Measurements from ENCODE around the gene SLC12A7.

SLC12A7 gene

DNA sequence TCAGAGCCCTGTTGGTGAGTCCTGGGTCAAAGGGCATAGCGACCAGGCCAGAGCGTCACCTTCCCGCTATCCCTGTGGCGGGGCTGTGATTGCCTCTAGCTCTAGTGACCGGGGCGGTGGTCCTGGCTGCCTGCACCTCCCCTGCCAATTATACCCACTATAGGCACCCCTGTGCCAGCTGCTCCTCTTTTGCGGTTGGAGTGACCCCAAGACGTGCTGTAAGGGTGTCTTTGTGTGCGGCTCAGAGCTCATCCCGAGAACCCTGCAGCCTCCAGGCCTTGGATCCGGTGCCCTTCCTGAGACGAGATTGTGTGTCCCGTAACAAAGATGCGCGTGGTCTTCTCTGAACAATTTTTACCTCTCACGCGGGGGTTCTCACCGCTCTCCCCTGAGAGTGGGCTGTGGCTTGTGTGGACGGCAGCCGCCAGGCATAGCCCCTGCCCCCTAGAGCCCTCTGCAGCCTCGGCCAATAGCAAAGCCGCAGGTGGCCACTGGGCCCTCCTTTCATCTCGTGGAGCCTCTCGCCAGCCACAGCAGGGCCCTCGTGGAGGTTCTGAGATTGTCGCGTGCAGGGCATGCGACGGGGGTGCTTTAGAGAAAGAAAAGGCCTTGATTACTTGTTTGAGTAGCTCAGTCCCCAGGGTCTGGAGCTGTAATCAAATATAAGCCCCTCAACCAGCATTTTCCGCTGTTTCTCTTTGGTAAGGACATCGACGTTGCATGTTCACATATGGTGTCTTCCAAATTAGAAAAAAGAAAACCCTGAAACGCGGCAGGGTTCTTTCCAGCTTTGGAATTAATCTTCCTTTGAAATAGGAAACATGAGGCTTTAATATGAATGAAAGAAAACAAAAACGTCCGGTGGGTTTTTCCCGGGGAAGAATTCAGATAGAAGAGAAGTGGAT is 92.6 kb downstream of the SLC12A7 start:
- no peak for DNase-seq (ENCODE audit: low read depth in 2 of 2)

DNA sequence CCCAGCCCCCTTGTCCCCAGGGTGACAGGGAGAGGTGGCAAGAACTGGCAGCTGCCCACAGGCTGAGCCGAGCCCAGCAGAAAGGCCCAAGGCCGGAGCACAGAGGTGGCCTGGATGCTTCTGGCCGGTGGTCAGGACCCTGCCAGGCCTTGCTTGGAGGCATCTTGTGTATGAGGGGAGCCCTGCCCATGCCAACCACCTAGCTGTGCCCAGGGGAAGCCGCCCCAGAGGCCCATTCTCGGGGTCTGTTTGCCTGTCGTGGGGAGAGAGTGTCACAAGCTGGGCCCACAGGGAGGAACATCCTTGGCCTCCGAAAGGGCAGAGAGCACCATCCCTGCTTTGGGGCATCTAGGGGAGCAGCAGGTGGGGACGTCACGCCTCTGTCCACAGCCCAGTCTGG is 93.3 kb downstream of the SLC12A7 start:
- DNase-seq (ENCODE audit: low read depth in 2 of 2): no peak

DNA sequence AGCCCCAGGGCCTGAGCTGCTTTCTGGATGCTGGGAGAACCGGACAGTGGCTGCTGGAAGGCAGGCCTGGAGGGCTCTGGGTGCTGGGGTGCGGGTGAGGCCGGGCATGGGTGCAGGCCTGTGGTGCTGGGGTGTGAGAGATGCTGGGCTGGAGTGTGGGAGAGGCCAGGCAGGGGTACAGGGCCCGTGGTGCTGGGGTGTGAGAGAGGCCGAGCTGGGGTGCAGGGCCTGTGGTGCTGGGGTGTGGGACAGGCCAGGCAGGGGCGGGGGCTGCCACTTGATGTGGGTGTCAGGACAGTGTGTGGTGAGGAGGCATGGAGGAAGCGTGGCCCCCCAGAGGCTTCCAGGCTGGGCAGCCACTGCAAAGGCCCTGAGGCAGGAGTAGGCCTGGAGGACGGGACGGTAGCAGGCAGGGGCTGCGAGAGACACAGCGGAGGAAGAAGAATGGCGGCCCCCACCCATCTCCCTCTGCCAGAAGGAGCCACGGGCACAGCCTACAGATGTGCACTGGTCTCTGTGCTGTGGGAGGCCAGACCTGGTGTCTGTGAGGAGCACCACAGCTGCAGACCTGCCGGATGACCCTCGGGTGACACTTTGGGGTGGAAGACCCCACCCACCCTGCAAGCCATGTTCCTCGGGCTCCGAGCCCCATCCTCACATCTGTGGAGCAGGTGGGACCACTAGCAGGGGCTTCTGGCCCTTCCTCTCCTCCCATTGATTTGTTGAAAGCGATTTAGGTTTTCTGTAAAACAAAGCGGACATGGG is 94.0 kb downstream of the SLC12A7 start:
- DNase-seq (ENCODE audit: low read depth in 2 of 2): no peak

DNA sequence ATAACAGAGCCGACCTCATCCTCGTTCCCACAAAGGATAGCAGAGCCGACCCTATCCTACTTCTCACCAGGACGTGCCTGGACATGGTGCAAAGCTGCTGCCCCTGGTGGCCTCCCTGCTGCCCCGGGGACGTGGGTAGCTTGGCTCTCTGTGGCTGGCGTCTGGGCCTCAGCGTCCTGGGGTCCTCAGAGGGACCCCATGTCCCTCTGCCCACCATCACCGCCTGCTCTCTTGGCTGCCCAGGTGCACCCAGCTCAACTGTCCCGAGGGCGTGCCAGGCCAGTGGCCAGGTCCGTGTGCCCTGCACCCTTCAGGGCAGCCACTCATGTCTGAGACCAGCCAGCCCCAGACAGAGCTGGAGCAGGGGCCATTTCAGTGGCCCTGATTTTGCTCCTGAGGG is 94.8 kb downstream of the SLC12A7 start:
- DNase-seq (ENCODE audit: low read depth in 2 of 2): no peak

DNA sequence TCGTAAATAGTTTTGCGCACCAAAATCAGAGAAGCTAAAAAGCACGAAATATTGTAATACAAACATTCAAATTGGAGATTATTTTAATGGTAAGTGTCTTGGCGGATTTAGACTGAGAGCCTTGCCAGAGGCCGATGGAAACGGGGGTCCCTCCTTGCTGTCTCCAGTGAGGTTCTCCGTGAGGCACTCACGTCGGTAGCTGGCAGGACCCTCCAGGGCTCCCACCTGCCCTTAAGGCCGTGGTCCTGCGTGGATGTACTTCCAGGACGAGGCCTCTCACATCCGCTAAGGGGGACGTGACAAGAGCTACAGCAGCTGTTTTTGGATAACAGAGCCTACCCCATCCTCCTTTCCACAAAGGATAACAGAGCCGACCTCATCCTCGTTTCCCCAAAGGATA is 95.4 kb downstream of the SLC12A7 start:
- DNase-seq (ENCODE audit: low read depth in 2 of 2): no peak

DNA sequence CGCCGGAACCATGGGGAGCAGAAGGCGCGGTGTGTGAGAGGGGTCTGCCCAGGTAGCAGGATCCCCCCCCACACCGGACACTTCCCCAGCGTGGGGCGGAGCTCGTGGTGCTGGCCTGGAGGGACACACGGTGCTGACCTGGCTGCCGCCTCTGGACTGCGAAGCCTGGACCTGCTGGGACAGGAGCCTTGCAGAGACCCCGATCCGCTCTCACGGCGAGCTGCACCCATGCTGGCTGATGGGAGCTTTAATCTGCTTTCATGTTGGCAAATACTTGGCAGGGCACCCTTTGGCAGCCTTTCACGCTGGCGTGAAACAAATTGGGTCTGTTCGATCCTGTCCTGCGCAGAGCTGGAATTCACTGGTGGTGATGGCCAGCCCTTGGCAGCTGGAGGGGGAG is 95.8 kb downstream of the SLC12A7 start:
- DNase-seq (ENCODE audit: low read depth in 2 of 2): no peak

DNA sequence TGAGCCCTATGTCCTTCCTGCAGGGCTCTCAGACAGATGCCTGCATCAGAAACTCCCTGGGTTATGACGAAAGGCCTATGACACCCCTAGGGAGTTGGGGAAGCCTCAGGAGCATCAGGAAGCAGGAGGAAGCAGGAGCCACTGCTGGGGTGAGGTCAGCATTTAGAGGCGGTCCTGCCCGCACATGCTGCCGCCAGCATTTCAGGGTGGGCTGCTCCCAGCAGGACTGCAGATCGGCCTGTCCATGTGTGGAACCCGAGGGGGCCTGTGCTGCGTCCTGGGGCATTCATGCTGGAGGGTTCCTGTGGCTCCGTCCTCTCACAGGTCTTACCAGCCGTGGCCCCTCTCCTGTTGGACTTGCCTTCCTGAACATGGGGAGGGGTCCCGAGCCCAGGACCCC is 96.4 kb downstream of the SLC12A7 start:
- no peak for DNase-seq (ENCODE audit: low read depth in 2 of 2)

DNA sequence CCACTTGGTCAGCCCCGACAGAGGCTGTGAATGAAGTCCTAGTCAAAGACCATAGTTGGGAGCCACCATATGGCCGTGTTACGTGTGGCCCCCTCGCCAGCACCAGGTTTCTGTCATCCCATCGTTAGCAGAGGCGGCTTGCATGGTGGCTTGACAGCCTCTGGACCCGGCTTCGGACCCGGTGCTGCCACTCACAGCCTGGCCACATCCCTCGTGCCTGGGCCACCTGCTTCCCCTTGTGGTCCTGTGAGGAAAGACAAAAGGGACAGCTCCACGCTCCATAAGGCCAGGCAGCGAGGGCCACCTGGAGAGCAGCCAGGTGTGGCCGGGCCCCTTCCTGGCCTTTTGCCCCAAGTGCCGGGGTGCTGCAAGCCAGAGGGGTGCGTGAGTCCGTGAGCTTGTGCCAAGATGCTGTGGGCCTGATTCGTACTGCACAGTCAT is 97.1 kb downstream of the SLC12A7 start:
- no peak for DNase-seq (ENCODE audit: low read depth in 2 of 2)

DNA sequence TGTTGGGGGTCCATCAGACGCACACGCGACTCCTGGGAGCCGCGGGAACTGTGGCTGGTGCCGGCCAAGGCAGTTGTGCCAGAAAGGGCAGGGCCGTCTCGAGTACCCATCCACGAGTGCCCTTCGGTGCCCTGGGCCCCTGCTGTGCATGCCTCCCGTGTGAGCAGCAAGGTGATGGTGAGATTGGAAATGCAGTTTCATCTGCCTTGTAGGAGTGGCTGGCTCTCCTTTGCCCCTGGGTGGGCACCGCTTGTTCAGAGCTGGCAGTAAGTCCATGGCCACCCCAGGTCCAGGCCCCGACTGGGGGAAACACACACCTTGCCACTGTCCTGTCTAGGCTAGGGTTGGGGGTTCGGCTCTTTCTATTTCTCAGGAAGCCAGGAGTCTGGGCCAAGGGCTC is 97.5 kb downstream of the SLC12A7 start:
- no peak for DNase-seq (ENCODE audit: low read depth in 2 of 2)

DNA sequence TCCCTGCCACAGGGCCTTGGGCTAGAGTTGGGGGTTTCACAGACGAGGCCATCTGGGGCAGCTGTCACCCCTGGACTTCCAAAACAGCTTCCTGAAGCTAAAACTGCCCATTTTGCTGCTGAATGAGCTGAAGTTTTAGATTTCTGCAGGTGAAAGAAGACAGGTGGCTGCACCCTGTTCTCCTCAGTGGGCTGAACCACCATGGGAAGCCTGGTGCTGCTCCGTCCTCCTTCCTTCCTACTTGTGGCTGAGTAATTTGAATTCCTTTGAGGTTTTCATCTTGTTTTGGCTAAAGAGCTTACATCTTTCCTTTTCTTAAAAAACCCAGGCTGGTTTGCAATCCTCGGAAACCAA is 97.9 kb downstream of the SLC12A7 start:
- DNase-seq (ENCODE audit: low read depth in 2 of 2): no peak

DNA sequence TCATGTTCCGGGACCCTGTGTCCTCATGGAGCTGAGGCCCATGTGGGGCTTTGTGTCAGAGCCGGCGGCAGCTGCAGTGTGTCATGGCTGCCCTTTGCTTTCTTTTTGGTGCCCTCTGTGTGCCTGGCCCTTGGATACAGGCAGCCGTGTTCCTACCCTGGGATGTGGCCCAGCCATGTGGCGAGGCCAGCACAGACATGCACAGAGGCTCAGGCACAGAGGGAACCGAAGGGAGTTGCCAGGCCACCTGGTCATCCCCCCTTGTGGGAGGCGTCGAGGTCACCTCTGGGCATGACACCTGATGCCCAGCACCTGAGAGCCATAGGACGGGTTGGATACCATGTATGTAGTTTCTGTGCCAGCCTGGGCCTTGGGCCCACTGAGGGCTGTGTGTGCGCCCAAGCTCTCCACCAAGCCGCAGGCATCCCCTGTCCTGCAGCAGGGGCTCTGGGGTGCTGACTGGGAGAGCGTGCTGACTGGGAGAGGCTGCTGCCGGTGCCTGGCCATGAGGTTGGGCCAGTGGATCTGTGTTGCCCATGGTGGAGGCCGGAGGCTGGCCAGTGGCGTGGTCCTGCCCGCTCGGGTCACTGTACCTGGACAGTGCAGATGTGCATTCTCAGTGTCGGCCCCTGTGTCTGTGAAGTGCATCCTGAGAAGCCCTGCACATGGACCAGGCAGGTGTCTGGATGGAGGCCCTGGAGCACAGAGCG is 98.5 kb downstream of the SLC12A7 start:
- no peak for DNase-seq (ENCODE audit: low read depth in 2 of 2)

DNA sequence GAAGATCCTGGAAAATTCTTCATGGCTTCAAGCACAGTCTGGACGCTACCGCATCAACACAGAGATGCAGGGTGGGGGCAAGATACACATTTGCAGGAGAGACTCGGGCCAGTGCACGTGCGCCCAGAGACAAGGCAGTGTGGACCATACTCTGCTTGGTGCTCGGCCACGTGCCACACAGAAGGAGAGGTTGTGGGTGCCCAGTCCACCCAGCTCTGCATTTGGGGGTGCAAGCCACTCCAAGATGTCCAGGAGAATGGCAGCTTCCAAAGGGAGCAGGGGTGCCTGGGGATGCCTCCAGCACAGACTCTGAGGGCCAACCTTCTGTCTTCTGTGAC is 99.0 kb downstream of the SLC12A7 start:
- DNase-seq (ENCODE audit: low read depth in 2 of 2): no peak

DNA sequence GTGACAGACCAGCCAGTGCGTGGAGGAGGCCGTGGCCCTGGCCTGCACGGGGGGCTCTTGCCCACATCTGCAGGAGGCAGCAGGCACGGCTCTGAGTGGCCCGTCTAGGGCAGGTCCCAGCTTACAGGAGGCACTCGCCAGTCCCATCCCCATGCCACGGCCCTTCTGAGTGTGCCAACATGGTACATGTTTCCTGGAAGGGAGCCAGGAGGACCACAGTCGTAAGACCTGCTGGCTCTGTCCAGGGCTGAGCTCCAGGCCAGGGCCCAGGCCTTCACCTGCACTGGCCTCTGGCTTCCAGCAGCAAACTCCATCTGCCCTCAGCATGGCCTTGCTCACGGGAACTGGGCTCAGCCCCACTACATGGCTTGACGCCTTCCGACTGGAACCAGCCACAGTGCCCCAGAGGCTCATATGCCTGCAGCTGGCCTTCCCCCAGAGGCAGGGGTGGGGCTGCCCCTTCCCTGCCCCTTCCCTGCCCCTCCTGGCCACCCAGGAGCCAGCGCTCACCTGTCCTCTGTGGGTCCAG is 99.5 kb downstream of the SLC12A7 start:
- DNase-seq (ENCODE audit: low read depth in 2 of 2): no peak

DNA sequence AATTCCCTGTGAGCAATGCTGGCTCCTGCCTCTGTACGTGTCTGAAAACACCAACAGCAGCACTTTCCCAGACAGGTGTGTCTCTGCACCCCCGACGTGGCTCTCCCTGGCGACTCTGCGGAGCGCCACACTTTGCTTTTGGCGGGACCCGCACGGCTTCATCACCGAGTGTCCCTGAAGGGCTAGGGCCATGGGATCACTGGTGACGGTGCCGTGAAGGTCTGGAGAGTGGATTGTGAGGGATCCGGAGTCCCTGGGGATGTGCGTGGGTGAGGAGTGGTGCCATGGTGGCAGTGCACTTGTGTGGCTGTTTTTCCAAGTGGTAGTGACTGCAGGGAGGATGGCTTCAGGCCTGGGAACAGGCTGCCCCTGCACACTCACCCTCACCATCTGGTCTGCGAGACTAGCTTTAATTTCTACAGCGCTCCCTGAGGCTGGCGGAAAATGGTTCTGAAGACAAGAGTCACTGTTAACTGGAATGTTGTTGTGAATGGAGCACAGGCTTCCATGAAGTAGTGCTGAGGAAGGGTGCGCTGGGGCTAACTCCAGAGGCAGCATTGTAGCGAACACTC is 100.0 kb downstream of the SLC12A7 start:
- DNase-seq (ENCODE audit: low read depth in 2 of 2): no peak

DNA sequence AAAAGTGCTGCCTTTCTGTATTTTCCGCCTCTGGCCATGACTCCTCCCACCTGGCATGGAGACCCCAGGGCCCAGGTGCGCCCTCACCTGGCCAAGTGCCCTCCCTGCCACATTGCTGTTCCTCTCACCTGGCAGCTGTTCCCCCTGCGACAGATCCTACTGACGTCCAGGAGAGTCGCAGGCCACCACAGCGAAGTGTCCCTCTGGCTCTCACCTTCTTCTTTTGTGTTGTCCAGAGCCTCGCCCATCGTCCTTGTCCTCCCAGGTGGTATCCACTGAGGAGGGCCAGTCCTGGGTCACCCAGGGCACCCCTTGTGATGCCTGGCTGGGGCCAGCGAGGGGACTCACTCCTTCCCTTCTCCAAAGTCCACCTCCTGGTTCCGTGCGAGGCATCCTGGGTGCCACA is 100.6 kb downstream of the SLC12A7 start:
- peak; percentile 21 to 44 for DNase-seq (ENCODE audit: low read depth in 2 of 2)

DNA sequence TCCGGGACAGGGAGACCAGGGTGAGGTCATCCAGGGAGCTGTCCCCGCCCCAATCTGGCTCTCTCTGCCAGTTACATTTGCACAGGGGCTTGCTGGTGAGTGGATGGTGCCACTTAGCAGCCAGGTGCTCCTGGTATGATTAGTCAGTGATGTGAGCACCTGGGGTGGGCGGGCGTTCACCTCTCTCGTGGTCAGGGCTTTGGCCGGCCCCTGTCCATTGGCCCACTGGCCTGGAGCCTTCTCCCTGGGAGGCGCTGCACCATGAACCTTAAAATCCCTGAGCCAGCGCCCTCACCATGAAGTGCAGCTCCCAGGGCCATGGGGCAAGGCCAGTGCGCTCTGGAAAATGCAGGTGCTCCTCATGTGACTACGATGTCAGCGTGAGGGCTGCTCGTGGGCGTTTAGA is 101.2 kb downstream of the SLC12A7 start:
- no peak for DNase-seq (ENCODE audit: low read depth in 2 of 2)

DNA sequence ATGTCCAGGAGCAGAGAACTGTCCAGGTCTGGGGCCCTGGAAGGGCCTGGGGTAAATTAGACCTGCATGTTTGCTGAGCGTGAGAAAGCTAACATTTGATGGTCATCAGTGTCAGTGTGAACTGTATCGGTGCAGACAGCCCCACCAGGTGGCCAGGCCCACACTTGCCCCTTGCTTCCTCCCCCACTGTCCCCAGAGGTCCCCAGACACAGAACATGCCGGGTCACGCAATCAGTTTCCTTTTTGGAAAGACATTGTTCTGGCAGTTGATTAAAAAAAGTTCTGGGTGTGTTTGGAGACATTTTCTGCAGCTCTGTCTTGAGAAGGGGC is 101.7 kb downstream of the SLC12A7 start:
- DNase-seq (ENCODE audit: low read depth in 2 of 2): no peak

DNA sequence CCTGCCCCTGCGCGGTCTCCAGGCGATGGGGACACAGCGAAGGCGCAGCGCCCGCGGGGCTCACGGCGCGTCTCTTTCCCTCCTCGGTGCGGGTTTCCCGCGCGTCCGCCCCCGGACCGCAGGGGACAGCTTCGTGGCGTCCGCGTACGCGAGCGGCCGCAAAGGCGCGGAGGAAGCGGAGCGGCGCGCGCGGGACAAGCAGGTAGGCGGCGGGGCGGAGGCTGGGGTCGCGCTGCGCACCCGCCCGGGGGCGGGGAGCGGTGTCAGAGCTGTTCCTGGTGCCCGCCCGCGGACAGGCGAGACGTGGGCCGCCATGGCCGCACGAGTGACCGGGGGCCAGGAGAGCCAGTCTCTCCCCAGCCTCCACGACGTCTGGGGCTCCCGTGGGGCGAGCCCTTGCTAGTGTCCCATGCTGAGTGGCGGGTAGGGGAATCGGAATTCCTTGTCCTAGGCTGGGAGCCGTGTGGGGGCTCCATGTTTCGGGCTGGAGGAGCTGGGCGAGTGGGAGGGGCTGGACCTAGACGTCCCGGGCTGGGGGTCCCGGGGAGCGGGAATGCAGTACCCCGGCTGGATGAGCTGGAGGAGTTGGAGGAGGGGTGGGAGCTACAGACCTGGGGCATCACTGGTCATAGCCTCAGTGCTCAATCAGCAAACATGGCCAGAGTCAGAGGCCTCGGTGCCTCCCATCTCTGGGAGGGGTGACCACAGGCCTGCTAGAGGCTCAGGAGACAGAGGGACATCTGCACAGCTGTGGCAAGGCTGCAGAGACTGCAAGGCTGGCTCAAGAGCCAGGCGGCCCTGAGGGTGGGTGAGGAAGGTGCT is 102.3 kb downstream of the SLC12A7 start:
- no peak for DNase-seq (ENCODE audit: low read depth in 2 of 2)

DNA sequence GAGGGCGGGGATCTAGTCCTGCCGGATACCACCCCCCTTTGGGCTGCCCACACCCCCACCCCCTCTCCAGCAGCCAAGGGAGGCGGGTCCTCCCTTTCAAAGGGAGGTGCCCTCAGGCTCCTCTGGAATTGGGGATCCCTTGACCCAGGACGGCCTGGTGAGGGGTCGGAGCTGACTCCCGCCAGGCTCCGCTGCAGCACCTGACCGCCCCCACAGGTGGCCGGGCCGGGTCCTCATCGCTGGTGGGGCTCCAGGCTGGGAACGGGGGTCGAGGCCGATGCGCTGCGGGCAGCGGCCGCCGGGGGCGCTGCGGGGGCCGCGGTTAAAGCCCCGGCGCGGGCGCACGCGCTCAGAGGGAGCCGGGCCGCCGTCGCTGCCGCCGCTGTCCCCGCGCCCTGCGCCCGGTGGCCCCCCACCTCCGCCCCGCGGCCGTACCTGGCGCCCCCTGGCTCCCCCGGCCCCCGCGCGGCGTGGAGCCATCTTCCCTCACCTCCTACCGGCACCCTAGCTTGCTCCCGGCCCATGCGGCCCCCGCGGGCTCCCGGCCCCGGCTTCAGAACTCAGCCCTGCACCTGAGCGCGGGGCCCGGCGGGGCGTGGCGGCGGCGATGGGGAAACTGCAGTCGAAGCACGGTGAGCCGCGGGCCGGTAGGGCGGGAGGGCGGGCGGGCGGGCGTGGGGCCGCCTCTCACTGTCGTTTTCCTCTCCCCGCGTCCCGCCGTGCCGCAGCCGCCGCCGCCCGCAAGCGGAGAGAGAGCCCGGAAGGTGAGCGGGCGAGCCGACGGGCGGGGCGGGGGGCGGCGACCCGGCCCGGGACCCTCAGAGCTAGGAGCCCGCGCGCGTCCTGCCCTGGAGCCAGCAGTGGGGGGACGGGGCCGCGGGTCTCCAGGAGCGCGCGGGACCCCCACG is 103.2 kb downstream of the SLC12A7 start, which contains the start of gene NKD2:
Gene NKD2 (plus strand): TSS at position 352 of the 908 bp plus-strand sequence. CDS start 256 bp downstream, at position 608.
- no peak for DNase-seq (ENCODE audit: low read depth in 2 of 2)

Measured in stimulated activated CD4-positive, alpha-beta T cell treated with anti-CD3 and anti-CD28 coated beads, Interleukin-15, amount 100 ng/mL, for 48 hours (primary cell).